ENCODE results near the gene KCNQ1. TPM values are rescaled to one million over a fixed set of nuclear protein-coding genes. Genes with fewer than 3 reads are reported as not detected.

KCNQ1 gene
- total RNA-seq, 2 experiments from 2014 or later = 9.1 to 10.9 TPM

DNA sequence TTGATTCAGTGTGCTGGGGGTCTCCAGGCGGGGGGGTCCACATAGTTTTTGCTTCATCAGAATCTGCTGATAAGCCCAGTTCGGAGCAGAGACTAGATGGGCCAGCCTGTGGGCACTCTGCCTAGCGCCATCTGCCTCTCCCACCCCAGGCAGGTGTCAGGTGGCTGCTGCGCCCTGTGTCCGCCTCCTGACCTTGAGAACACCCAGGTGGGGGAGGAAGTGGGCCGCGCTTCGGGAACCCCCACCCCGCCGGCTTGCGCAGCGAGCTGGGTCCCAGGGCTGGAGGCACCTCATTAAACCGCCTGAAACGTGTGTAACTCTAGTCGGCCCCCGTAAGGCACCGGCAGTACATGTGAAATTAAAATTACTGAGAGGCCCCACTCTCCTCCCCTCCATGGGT is 113.6 kb downstream of the KCNQ1 start:
- DNase-seq (no peak), ATAC-seq (no peak)
- Mint-ChIP-seq H3K4me3 (no peak overlapping the region), H3K27me3 (no peaks in the 10 kb centered on the region), H3K4me1 (no peaks in the 10 kb centered on the region), H3K9me3 (ENCODE audit: low read depth) (no peaks in the 10 kb centered on the region), H3K36me3 (ENCODE audit: low read depth) (no peaks in the 10 kb centered on the region), H3K27ac (no peak overlapping the region)
- ChIA-PET POLR2A (no interaction called here), CTCF (no interaction called here)
- intact Hi-C loops (cut with DNase I, micrococcal nuclease) = no loop called here

GRCh38 chr11:2558861-2559526 is 114.2 kb downstream of the KCNQ1 start:
- no peak for ATAC-seq
- POLR2A ChIA-PET = no interaction called here
- H3K36me3 Mint-ChIP-seq (ENCODE audit: low read depth) = no peaks in the 10 kb centered on the region
- H3K27ac Mint-ChIP-seq = no peak overlapping the region
- no peaks in the 10 kb centered on the region for H3K27me3 Mint-ChIP-seq
- H3K4me3 Mint-ChIP-seq = no peak overlapping the region
- intact Hi-C loops (cut with DNase I, micrococcal nuclease) = no loop called here
- no peak for DNase-seq
- H3K4me1 Mint-ChIP-seq = no peaks in the 10 kb centered on the region
- CTCF ChIA-PET = no interaction called here
- no peaks in the 10 kb centered on the region for H3K9me3 Mint-ChIP-seq (ENCODE audit: low read depth)

GRCh38 chr11:2559527-2560311 is 114.9 kb downstream of the KCNQ1 start:
- Mint-ChIP-seq H3K27ac (no peak overlapping the region), H3K36me3 (ENCODE audit: low read depth) (no peaks in the 10 kb centered on the region), H3K4me1 (no peaks in the 10 kb centered on the region), H3K9me3 (ENCODE audit: low read depth) (no peaks in the 10 kb centered on the region), H3K27me3 (no peaks in the 10 kb centered on the region), H3K4me3 (no peak overlapping the region)
- intact Hi-C loops (cut with DNase I, micrococcal nuclease) = no loop called here
- ChIA-PET CTCF (no interaction called here), POLR2A (no interaction called here)
- DNase-seq (no peak), ATAC-seq (no peak)

GRCh38 chr11:2561696-2562581 is 117.1 kb downstream of the KCNQ1 start:
- intact Hi-C loops (cut with DNase I, micrococcal nuclease) = no loop called here
- ChIA-PET CTCF (interaction anchor here (0.7 kb wide), 1 partner anchor 11 kb away, joined by 4 read pairs; no protein-coding TSS in a partner anchor), POLR2A (no interaction called here)
- Mint-ChIP-seq H3K4me3 (no peak overlapping the region), H3K27ac (no peak overlapping the region), H3K36me3 (ENCODE audit: low read depth) (no peaks in the 10 kb centered on the region), H3K27me3 (no peaks in the 10 kb centered on the region), H3K9me3 (ENCODE audit: low read depth) (no peaks in the 10 kb centered on the region), H3K4me1 (no peaks in the 10 kb centered on the region)
- ATAC-seq (no peak), DNase-seq (no peak)

DNA sequence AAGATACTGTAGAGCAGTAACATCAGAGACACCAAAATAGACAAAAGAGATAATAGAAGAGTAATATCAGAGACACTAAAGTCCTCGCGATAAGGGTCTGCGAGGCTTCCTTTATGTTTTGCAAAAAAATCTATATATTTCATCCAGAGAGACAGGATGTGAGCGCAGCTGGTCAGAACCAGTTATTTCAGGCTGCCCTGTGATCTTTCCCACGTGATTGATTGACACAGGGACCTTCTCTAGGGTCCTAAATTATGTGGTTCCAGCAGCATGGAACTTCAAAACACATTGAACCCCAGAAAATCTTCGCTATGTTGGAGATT is 118.0 kb downstream of the KCNQ1 start:
- intact Hi-C loops (cut with DNase I, micrococcal nuclease) = no loop called here
- ChIA-PET CTCF (interaction anchor here (0.7 kb wide), 1 partner anchor 12 kb away, joined by 4 read pairs; no protein-coding TSS in a partner anchor), POLR2A (no interaction called here)
- DNase-seq (no peak), ATAC-seq (no peak)
- Mint-ChIP-seq H3K4me1 (no peaks in the 10 kb centered on the region), H3K9me3 (ENCODE audit: low read depth) (no peaks in the 10 kb centered on the region), H3K27me3 (no peaks in the 10 kb centered on the region), H3K36me3 (ENCODE audit: low read depth) (no peaks in the 10 kb centered on the region), H3K4me3 (no peak overlapping the region), H3K27ac (no peak overlapping the region)

- Mint-ChIP-seq H3K27ac (no peak overlapping the region), H3K36me3 (ENCODE audit: low read depth) (no peaks in the 10 kb centered on the region), H3K9me3 (ENCODE audit: low read depth) (no peaks in the 10 kb centered on the region), H3K4me3 (no peak overlapping the region), H3K27me3 (no peaks in the 10 kb centered on the region), H3K4me1 (no peaks in the 10 kb centered on the region)
- ATAC-seq (no peak), DNase-seq (no peak)
- POLR2A ChIA-PET = no interaction called here
- CTCF ChIA-PET = no interaction called here
- intact Hi-C loops (cut with DNase I, micrococcal nuclease) = no loop called here
These were observed 118.6 kb downstream of the KCNQ1 start for GRCh38 chr11:2563213-2564007.

GRCh38 chr11:2564008-2564530 is 119.3 kb downstream of the KCNQ1 start:
- no peaks in the 10 kb centered on the region for H3K9me3 Mint-ChIP-seq (ENCODE audit: low read depth)
- no peaks in the 10 kb centered on the region for H3K4me1 Mint-ChIP-seq
- POLR2A ChIA-PET = no interaction called here

DNA sequence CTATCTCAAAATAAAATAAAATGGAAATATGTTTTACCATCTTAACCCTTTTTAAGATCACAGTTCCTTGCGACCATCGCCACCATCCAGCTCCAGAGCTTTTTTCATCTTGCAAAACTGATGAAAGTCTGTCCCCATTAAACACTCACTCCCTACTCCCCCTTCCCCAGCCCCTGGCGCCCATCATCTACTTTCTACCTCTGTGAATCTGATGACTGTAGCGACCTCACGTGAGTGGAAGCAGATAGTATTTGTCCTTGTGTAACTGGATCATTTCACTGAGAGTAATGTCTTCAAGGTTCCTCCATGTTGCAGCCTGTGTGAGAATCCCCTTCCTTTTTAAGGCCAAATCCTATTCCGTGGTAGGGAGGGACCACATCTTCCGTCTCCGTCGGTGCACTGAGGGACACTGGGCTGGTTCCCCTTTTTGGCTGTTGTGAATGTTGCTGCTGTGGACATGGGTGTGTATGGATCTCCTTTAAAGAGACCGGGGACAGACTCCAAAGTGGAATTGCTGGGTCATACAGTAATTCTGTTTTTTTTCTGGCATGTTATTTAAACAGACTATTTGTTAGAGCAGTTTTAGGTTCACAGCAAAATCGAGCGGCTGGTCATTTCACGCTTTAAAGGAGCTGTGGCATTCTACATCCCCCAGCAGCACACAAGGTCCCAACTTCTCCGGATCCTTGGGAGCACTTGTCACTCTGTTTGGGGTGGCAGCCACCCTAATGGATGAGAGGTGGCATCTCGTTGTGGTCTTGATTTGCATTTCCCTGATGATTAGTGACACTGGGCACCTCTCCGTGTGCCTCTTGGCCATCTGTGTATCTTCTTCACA is 120.0 kb downstream of the KCNQ1 start:
- no peaks in the 10 kb centered on the region for H3K27me3 Mint-ChIP-seq
- DNase-seq = no peak
- ChIA-PET CTCF (no interaction called here), POLR2A (no interaction called here)
- no peaks in the 10 kb centered on the region for H3K36me3 Mint-ChIP-seq (ENCODE audit: low read depth)
- no peaks in the 10 kb centered on the region for H3K9me3 Mint-ChIP-seq (ENCODE audit: low read depth)
- no peak overlapping the region for H3K4me3 Mint-ChIP-seq
- ATAC-seq = no peak
- intact Hi-C loops (cut with DNase I, micrococcal nuclease) = no loop called here
- no peak overlapping the region for H3K27ac Mint-ChIP-seq
- H3K4me1 Mint-ChIP-seq = no peaks in the 10 kb centered on the region

More at GRCh38 chr11:2564008-2564530, 119.3 kb downstream of the KCNQ1 start:
- DNase-seq = no peak
- CTCF ChIA-PET = no interaction called here
- Mint-ChIP-seq H3K27ac (no peak overlapping the region), H3K36me3 (ENCODE audit: low read depth) (no peaks in the 10 kb centered on the region), H3K27me3 (no peaks in the 10 kb centered on the region), H3K4me3 (no peak overlapping the region)
- intact Hi-C loops (cut with DNase I, micrococcal nuclease) = no loop called here
- ATAC-seq = no peak

DNA sequence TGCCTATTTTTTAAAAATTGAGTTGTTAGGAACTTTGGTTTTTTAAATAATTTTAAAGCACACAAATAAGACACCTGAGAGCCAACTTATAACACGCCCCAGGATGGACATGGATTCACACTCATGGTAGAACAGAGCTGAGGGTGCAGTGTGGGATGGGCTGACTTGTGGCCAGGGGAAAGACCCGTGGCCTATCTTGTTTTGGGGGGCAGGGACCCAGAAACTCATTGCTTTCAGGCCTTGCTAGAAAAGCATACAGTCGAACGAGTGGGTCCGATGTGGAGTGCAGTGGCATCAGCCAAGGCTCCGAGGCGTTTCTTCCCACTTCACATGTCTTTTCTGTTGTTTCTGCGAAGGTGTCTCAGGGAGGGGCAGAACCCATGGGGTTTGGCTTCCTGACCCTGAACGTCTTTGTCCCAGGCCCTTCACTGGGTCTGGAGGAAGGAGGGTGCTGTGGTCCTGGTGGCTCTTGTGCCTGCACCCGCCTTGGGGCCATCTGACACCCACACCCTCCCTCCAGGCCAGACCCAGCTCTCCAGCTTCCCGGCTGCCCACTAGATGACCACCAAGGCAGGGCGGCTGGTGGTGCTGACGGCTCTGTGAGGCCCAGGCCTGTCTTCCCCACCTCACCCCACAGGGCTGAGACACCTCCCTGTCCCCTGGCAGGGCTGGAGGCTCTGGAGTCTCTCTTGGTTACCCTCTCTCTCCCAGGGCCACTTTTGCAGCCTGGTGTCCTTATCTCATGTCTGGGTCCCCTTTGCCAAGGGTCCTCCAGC is 120.8 kb downstream of the KCNQ1 start:
- ChIA-PET POLR2A (no interaction called here), CTCF (no interaction called here)
- Mint-ChIP-seq H3K4me3 (no peak overlapping the region), H3K36me3 (ENCODE audit: low read depth) (no peaks in the 10 kb centered on the region), H3K4me1 (no peaks in the 10 kb centered on the region), H3K9me3 (ENCODE audit: low read depth) (no peaks in the 10 kb centered on the region), H3K27me3 (no peaks in the 10 kb centered on the region), H3K27ac (no peak overlapping the region)
- DNase-seq (no peak), ATAC-seq (no peak)
- intact Hi-C loops (cut with DNase I, micrococcal nuclease) = no loop called here

DNA sequence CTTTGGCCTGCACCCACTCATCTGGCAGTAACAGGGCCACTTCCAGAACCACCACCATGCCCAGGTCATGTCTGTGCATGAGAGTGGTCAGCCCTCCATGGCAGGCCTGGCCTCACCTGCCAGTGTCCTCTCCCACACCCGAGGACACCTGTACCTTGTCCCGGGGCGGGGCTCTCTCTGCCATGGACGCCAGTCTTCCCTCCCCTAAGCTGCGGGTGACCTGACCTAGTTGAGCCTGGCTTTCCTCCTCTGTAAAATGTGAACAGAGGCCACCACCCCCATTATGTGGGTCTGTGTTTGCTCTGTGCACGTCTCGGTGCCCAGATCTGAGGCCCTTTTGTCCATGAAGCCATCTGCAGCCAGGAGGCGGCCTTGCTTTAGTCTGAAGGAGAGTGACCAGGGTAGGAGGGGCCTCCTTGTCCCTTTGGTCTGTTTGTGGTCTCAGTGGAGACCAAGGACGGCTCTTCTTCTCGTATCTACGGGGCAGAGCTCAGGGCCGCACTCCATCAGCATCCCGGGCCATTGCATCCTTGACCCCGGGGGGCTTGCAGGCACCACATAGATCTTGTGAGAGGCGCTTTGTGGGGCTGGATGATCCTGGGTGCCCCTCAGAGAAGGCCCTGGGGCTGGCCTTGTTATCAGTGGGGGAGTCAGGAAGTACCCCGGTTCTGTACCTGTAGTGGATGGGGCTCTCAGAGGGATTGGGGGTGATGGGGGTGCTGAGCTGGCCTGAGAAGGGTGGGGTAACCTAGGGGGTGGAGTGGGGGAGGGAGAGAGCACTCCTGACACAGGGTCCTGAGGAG is 121.6 kb downstream of the KCNQ1 start:
- ATAC-seq (no peak), DNase-seq (no peak)
- H3K4me1 Mint-ChIP-seq = no peaks in the 10 kb centered on the region
- no peaks in the 10 kb centered on the region for H3K36me3 Mint-ChIP-seq (ENCODE audit: low read depth)
- H3K27me3 Mint-ChIP-seq = no peaks in the 10 kb centered on the region
- no peaks in the 10 kb centered on the region for H3K9me3 Mint-ChIP-seq (ENCODE audit: low read depth)
- H3K4me3 Mint-ChIP-seq = no peak overlapping the region
- POLR2A ChIA-PET = no interaction called here
- intact Hi-C loops (cut with DNase I, micrococcal nuclease) = no loop called here
- CTCF ChIA-PET = no interaction called here
- H3K27ac Mint-ChIP-seq = no peak overlapping the region
